AG09319 (cell line): ENCODE data around the gene BOK.

Experiments used
- DNase-seq: peaks from one replicate; pipeline ENCODE4 v3.0.0-alpha.2; 2010; ENCODE audit warnings: low read depth; ENCODE audit errors: extremely low read depth
- TF ChIP-seq, protein P1 (sequence below): IDR thresholded peaks from 2 replicates; pipeline ENCODE4 v1.5.1; 2011; ENCODE audit warnings: low read depth, mild to moderate bottlenecking, inconsistent platforms, low read length, moderate library complexity

The BOK gene, protein sequence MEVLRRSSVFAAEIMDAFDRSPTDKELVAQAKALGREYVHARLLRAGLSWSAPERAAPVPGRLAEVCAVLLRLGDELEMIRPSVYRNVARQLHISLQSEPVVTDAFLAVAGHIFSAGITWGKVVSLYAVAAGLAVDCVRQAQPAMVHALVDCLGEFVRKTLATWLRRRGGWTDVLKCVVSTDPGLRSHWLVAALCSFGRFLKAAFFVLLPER

DNA sequence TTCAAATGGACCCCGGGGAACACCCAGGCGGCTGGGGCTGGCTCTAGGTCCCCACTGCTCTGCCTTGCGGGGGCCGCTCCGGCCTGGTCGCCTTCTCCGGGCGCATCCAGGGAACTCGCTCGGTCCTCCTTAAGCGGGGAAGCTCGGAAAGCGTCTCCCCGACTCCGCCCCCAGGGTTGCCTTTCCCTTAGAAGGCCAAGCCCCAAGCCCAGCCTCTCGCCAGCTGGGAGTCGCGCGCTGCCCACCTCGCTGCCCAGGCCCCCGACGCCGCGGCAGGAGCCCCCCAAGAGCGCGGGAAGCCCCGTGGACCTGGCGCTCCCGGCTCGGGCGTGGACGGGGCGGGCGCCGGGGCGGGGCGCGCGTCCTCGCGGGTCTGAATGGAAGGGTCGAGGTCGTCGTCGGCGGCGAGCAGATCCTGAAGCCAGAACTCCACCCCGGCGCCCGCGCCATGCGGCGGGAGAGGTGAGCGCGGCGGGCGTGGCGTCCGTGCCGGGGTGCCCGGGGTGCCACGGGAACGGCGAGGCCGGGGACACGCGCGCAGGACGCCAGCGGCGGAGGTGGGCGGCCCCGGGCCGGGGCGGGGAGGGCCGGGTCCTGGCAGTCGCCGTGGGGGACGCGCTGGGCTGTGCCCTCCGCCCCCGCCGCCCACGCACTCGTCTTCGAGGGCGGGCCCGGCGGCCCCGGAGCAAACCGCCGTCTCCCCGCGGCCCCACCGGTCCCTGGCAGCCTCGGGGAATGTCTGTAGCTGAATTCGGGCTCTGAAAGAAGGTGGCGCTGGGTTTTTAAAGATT is at the start of gene BOK:
Gene BOK (plus strand): TSS at position 214 of the 791 bp plus-strand sequence. CDS start 739 bp downstream, outside the sequence.
- TF ChIP-seq, protein P1, sequence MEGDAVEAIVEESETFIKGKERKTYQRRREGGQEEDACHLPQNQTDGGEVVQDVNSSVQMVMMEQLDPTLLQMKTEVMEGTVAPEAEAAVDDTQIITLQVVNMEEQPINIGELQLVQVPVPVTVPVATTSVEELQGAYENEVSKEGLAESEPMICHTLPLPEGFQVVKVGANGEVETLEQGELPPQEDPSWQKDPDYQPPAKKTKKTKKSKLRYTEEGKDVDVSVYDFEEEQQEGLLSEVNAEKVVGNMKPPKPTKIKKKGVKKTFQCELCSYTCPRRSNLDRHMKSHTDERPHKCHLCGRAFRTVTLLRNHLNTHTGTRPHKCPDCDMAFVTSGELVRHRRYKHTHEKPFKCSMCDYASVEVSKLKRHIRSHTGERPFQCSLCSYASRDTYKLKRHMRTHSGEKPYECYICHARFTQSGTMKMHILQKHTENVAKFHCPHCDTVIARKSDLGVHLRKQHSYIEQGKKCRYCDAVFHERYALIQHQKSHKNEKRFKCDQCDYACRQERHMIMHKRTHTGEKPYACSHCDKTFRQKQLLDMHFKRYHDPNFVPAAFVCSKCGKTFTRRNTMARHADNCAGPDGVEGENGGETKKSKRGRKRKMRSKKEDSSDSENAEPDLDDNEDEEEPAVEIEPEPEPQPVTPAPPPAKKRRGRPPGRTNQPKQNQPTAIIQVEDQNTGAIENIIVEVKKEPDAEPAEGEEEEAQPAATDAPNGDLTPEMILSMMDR = no peak
- DNase-seq = no peak

DNA sequence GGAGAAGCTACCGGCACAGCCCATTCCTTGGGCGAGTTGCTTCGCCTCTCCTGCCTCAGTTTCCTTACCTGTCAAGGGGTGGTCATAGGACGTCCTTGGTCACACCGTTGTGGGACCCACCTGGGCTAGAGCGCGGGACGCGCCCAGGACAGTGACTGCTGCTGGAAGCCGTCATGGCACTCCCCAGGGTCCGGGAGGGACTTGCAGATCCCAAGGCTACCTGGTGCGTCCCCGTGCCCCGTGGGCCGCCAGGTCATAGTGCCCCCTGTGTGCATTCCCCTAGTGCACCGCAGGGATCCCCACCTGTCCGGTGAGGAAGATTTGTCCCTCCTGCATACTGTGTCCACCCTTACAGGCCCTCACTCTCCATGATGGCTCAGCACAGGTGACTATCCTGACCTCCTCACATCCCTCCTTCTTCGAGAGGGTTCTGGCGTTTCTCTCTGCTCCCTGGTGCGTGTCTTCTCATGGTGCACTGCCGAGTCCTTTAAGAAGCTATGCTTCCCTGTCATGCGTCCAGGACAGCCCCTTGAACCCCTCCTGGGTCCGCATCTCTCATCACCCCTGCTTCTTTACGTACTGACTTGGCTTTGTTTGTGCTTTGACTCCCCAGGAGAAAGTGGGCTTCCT is 49.3 kb upstream of the BOK start:
- TF ChIP-seq, protein P1 = no peak

DNA sequence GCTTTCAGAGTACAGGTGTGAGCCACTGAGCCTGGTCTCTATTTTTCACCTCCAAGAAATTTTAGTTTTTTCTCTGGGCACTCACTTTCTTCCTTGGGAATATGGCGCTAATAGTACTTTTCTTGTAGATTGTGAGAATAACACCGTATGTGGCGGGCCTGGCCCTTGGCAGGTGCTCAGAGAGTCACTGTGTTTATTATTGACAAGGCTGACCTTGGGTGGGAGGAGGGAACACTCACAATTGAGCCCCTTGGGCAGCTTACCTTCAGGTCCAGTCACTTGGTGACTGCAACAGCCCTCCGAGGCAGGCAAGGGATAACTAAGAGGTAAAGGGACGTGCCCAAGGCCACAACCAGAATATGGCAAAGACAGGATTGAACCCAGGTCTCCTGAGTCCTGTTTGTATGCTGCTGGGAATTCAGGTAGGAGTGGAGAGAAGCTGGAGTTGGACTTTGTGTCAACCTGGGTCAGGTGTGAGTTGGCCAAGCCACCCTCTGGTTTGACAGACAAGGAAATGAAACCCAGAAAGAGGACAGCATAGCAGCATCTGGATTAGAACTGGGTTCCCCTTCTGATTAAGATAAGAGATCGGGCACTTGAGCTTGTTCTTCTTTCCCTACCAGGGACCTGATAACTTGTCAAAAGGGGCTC is 47.3 kb upstream of the BOK start:
- TF ChIP-seq, protein P1 = no peak
- no peak for DNase-seq

More for the DNA sequence above, 49.3 kb upstream of the BOK start:
- DNase-seq = no peak

DNA sequence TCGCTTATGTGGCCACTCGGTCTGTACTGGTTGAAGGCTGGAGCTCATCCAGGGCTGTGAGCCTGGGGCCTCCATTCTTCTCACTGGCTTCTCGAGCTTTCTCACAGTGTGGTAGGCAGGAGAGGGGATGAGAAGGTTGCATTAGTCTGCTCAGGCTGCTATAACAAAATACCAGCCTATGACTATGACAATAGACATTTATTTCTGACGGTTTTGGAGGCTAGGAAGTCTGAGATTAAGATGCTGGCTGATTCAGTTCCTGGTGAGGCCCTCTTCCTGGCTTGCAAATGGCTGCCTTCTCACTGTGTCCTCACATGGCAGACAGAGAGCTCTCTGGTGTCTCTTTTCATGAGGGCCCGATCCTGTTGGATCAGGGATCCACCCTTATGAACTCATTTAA is 44.0 kb upstream of the BOK start:
- no peak for DNase-seq
- TF ChIP-seq, protein P1 = no peak

DNA sequence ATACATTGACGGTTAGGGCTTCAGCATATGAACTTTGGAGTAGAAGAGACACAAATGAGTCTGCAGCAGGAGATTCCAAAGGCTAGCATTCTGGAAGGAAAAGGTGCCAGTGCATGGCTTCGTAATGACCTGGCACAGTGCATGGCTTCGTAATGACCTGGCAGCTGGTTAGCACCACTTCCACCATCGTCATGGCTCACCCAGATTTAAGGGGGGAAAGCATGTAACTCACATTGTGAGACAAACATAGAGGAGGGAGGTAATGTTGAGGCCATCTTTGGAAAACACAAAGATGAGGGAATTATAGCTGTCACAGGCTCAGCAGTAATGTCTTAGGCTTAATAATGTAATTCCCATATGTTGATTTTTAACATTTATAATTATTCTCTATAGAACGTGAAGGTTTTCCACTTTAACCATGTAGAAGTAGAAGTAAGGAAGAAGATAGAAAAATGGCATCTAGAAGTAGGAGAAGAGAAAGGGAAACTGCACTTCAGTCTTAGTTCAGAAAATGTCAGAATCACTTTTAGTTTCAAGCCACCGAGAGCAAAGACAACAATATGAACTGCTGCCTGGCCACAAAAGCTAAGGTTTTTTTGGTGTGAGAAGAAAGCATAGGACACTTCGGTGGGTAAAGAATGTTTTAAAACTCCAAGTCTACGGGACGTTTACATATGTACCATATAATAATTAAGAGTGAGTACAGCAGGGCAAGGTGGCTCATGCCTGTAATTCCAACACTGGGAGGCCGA is 43.4 kb upstream of the BOK start:
- TF ChIP-seq, protein P1 = no peak
- DNase-seq = no peak

DNA sequence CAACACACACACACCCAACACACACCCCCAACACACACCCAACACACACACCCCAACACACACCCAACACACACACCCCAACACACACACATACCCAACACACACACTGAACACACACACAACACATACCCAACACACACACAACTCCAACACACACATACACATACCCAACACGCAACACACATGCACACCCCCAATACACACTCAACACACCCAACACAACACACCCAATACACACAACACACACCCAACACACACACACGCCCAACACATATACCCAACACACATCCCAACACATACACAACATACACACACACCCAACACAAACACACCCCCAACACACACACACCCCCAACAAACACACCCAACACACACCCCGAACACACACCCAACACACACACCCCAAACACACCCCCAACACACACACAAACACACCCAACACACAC is 42.0 kb upstream of the BOK start:
- TF ChIP-seq, protein P1 = no peak
- DNase-seq = no peak
